ENCODE results near the gene UPB1.
"Not testable (repeated sequence)": the region's sequence is repeated elsewhere in the genome, so short reads cannot be mapped to it uniquely, and the experiment has no call there.

Gene UPB1

GRCh38 chr22:24535348-24535747 lies 40.2 kb downstream of the UPB1 start:
- DNase-seq (ENCODE audit: low spot score), result no peak

GRCh38 chr22:24536089-24536488 lies 41.0 kb downstream of the UPB1 start:
- no peak for DNase-seq (ENCODE audit: low spot score)

- no peak for DNase-seq (ENCODE audit: low spot score)
These were observed 45.3 kb downstream of the UPB1 start for GRCh38 chr22:24540470-24540869.

GRCh38 chr22:24541681-24542515 lies 46.8 kb downstream of the UPB1 start:
- no peak for DNase-seq (ENCODE audit: low spot score)

GRCh38 chr22:24542641-24543040 lies 47.5 kb downstream of the UPB1 start:
- DNase-seq (ENCODE audit: low spot score), result no peak

- no peak for DNase-seq (ENCODE audit: low spot score)
These were observed 48.1 kb downstream of the UPB1 start for GRCh38 chr22:24543185-24543601.

- DNase-seq (ENCODE audit: low spot score), result no peak
These were observed 48.6 kb downstream of the UPB1 start for GRCh38 chr22:24543679-24544243.

- DNase-seq (ENCODE audit: low spot score), result no peak
These were observed 53.7 kb downstream of the UPB1 start for GRCh38 chr22:24548812-24549211.

GRCh38 chr22:24550028-24550901 lies 55.1 kb downstream of the UPB1 start:
- DNase-seq (ENCODE audit: low spot score), result no peak

- DNase-seq (ENCODE audit: low spot score), result no peak
These were observed 55.8 kb downstream of the UPB1 start for GRCh38 chr22:24550902-24551435.

GRCh38 chr22:24552503-24553286 lies 57.6 kb downstream of the UPB1 start:
- not testable (repeated sequence) for DNase-seq (ENCODE audit: low spot score)

GRCh38 chr22:24553597-24554312 lies 58.6 kb downstream of the UPB1 start:
- peak; percentile 88 for DNase-seq (ENCODE audit: low spot score)

- peak; percentile 56 for DNase-seq (ENCODE audit: low spot score)
These were observed 59.4 kb downstream of the UPB1 start, which contains the start of gene GUCD1 for GRCh38 chr22:24554313-24555164. GUCD1 (minus strand) TSS chr22:24555138; CDS start chr22:24554991, 147 bp downstream.

GRCh38 chr22:24555165-24556039 lies 60.3 kb downstream of the UPB1 start, which contains the start of gene SNRPD3:
SNRPD3 (plus strand) TSS chr22:24555999; CDS start chr22:24557675, 1,676 bp downstream.
- DNase-seq (ENCODE audit: low spot score), result peak; percentile 99

- no peak for DNase-seq (ENCODE audit: low spot score)
These were observed 64.3 kb downstream of the UPB1 start for GRCh38 chr22:24559471-24559870.

- no peak for DNase-seq (ENCODE audit: low spot score)
These were observed 68.1 kb downstream of the UPB1 start for GRCh38 chr22:24563246-24563645.

- no peak for DNase-seq (ENCODE audit: low spot score)
These were observed 69.4 kb downstream of the UPB1 start for GRCh38 chr22:24564376-24565058.

GRCh38 chr22:24565077-24565476 lies 69.9 kb downstream of the UPB1 start:
- no peak for DNase-seq (ENCODE audit: low spot score)
